Stimulated activated CD8-positive, alpha-beta memory T cell treated with anti-CD3 and anti-CD28 coated beads, Interleukin-7, amount 100 ng/mL, for 48 hours (primary cell): ENCODE results near the gene COL26A1.
"Not testable (repeated sequence)": the region's sequence is repeated elsewhere in the genome, so short reads cannot be mapped to it uniquely, and the experiment has no call there.

Experiments used
- DNase-seq, 2 donors: peaks; one replicate each; pipeline ENCODE4 v3.0.0-alpha.2; 2020; ENCODE audit warnings: low read depth in 1 of 2; ENCODE audit errors: extremely low read depth in 1 of 2

The COL26A1 gene

DNA sequence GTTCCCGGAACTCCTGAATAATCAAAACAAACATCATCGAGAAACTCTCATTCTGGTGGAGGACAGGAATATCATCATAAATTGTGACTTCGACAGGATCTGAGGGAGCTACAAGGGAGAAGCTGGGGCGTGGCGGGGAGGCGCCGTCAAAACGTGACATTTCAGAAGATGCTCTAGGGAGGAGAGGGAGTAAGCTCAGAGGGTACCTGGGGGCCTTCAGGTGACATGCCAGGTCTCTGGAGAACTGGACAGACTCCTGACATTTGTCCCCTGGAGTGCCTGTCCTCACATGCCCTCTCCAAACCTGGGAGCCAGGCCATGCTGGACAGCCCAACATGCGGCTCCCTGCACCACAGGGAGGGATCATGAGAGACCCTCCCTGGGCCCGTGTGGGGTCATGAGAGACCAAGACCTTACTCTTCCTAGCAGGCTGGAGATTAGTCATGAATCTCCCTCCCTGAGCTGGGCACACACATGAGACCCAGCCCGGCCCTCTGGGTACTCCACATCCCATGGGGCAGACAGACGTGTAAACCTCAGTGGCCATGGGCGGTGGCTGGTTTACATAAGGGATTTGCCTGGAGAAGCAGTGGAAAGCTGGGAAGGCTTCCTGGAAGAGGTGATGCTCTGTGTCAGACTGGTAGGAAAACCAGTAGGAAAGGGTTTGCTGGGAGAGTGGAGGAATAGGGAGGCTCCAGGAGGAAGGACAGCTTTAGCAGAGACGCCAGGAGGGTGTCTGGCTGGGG lies 185.4 kb downstream of the COL26A1 start:
- DNase-seq = no peak

DNA sequence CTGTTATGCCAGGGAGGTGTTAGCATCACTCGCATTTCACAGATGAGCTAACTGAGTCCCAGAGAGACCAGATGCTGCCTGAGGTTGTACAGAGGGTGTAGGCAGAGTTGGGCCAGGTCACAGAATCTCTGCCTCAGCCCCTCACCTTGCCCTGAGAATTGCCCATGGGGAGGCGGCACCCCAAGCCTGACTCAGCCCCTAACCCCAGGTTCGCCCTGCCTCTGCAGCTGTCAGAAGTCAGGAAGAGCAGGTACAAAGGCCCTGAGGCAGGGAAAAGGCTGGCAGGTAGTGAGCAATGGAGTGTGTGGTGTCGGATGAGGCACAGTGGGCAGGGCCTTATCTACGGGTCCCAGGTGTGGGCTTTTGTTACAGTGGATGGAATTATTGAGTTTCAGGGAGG lies 187.1 kb downstream of the COL26A1 start:
- no peak for DNase-seq

DNA sequence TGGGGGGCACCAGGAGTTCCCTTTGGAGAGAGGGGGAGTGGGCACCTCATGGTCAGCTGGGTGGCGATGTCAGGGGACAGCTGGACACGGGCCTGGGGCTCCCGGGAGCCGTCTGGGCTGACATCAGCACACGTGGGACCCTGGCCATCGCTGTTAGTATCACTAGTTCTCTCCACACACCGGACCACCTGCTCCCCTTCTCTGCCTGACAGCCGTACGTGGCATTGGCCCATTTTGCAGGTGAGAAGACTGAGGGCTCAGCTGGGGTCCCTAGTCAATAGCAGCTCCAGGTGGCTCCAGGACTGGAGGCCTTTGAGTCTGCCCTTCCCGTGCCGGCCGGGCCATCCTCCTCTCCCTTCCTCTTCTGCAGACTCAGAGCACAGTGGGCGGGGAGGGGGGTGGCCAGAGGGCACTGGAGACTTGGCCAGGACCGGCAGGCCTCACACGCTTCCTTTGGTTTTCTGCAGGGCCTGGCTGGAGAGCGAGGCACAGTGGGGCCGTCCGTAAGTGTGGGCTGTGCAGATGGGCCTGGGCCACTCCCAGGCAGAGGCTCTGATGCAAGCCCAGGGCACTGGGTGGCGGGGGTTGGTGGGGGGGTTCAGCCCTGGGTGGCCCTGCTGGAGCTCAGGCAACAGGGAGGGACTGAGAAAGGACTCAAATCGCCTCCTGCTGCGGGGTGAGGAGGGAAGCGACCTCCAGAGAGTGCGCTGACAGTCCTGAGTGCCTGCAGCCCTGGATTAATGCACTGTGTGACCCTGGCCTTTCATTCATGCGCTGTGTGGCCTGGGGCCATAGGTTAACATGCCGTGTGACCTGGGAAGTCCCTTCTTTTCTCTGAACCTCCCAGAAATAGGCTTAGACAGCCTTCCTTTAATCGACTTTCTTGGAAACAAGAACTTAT lies 188.2 kb downstream of the COL26A1 start:
- no peak for DNase-seq

DNA sequence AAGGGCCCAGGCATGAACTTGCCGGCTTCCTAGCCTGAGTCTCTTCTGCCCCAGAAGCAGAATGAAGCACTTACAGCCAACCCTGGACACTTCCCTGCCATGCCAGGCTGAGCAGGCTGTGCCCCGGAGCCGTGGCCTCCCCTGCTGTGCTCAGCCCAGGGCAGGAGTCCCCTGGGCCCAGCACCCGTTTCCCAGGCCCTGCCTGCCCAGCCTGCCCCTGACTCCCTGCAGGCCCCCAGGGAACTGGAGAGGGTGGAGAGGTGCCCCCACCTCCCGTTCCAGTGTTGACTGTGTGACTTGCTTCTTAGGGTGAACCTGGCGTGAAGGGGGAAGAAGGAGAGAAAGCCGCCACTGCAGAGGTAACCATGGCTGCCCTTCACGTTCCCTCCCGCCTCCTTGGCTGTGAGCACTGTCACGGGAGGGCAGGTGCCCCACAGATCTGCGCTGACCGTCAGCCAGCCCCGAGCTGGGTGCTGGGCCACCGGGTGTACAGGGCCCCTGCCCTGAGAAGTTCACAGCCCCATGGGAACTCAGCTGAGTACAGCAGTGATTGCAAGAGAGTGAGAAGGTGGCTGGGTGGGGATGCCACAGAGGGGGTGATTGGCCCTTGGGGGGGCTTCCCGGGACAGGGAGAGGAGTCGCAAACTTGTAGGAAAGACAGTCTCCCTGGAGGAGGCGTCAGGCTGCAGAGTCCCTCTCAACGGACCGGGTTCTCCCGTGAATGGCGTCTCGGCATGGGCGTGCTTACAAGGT lies 190.5 kb downstream of the COL26A1 start:
- DNase-seq = no peak

DNA sequence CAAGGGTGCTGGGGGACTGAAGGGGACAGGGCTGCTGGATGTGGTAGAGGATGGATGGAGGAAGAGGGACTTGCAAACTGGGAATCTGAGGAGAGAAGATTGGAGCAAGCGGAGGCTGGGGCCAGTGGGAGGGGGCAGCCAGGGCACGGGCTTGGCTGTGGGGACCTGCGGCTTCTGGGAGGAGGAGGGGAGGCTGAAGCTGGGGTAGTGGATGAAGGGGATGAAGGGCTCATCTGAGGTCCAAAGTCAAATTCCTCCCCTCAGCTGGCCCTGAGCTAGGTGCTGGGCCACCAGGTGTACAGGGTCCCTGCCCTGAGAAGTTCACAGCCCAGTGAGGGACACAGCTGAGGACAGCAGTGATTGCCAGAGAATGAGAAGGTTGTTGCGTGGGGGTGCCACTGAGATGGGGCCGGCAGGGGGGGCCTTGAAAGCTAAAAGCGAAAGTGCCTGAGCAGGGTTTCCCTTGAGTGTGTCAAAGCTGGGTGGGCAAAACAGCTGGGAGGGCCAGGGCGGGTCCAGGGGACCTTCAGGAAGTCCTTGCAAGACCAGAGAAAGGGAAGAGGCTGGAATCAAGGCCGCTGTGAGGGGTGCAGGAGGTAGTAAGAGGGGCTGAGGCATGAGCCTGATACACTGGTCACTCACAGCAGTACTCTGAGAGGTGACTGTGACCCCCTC lies 191.2 kb downstream of the COL26A1 start:
- DNase-seq = no peak

GRCh38 chr7:101554584-101555268 lies 192.1 kb downstream of the COL26A1 start:
- no peak for DNase-seq

DNA sequence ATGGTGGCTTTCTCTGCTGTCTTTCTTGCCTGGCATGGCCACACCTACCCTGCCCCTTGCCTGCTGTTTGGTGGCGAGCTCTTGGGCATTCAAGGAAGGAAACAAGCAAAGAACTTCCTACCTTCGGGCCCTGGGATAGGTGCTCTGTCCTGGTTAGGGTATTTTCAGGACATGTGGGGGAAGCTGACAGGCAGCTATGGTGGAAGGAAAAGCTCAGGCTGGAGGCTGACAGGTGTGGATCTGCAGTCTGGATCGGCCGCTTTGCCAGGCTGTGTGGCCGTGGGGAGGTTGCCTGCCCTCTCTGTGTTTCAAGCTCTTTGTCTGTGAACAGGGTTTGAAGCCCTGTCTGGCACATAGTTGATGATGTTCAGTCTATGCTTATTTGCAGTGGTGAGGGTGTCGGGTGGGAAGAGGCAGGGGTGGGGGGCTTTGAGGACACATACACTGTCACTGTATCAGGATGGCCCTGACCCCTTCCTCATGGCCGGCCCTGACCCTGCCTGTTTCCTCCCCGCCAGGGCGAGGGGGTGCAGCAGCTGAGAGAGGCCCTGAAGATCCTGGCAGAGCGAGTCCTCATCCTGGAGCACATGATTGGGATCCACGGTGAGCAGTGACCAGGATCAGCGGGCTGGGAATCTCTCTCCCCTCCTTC lies 192.7 kb downstream of the COL26A1 start:
- no peak for DNase-seq

- DNase-seq = no peak
Measured at GRCh38 chr7:101555921-101556275, 193.2 kb downstream of the COL26A1 start.

DNA sequence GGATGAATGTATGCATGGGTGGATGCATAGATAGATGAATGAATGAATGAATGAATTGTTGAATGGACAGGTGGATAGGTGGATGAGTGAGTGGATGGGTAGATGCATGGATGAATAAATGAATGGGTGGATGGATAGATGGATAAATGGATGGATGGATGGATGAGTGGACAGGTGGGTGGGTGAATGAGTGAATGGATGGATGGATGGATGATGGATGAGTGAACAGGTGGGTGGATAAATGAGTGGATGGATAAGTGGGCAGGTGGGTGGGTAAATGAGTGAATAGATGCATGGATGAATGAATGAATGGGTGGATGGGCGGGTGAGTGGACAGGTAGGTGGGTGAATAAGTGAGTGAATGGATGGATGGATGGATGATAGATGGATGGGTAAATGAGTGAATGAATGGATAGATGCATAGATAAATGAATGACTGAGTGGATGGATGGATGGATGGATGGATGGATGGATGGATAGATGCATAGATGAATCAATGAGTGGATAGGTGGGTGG lies 193.8 kb downstream of the COL26A1 start:
- no peak for DNase-seq

GRCh38 chr7:101557421-101557820 lies 194.7 kb downstream of the COL26A1 start:
- DNase-seq = no peak

DNA sequence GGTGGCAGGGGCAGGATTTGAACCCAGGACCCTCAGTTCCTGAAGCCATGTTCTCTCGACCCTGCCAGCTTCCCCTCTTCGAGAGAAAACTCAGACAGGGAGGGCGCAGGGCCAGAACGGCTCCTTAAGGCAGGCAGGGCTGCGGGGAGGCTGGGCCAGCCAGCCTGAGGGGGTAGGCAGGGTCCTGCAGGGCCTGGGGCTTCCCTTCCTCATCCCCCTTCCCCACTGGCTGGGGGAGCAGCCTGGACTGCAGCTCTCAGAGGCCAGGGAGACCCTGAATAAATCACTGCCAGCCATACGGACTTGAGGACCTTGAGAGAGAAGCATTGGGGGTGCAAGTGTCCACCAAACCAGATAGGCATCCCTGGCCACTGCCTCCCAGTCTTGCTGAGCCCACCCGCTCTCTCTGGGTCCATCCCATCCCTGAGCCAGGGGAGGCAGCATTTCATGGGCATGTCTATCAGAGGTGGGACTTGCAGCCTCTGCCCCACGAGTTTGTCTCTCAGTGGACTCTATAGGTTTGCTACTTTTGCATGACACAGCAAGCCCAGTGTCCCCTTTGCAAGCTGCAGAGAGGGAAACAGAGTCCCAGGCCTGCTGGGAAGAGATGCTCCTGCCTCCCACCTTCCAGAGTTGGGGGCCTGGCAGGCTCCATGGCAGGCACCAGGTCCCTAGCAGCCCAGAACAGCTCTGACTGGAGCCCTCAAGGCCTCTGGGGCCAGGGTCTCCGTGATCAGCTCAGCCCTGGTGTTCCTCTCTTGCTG lies 195.5 kb downstream of the COL26A1 start:
- DNase-seq = no peak

GRCh38 chr7:101558742-101559325 lies 196.2 kb downstream of the COL26A1 start:
- DNase-seq = no peak

DNA sequence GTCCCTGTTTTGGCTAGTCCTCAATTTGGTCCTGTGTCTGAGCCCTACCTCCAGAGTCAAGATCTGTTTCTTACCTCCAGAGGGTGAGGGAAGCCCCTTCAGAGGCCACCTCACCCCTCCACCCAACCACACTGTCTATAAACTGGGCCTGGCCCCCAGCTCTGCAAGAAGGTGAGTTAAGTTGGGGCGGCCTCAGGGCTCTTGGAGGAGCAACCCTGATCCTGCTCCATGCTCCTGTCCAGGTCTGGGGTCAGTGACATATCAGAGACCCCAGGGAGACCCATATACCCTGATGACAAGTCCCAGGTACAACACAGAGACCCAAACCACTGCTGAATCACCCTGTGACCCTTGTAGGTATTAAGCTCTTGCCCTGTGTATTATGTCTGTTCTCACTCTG lies 196.9 kb downstream of the COL26A1 start:
- no peak for DNase-seq

- DNase-seq = not testable (repeated sequence)
Measured at GRCh38 chr7:101560021-101560420, 197.3 kb downstream of the COL26A1 start.

GRCh38 chr7:101560856-101561255 lies 198.2 kb downstream of the COL26A1 start:
- DNase-seq = no peak

- not testable (repeated sequence) for DNase-seq
Measured at GRCh38 chr7:101561293-101561692, 198.6 kb downstream of the COL26A1 start.

GRCh38 chr7:101562531-101563197 lies 200.0 kb downstream of the COL26A1 start:
- no peak for DNase-seq
